Choroid plexus epithelial cell (primary cell): ENCODE data around the gene KIF5B.
"Not testable (repeated sequence)": the region's sequence is repeated elsewhere in the genome, so short reads cannot be mapped to it uniquely, and the experiment has no call there.

Experiments used
- DNase-seq: peaks from one replicate; pipeline ENCODE4 v3.0.0-alpha.2; 2010; ENCODE audit warnings: low read depth
- H3K4me3 ChIP-seq: 2 replicates; pipeline ENCODE4 v1.5.1; 2011; ENCODE audit warnings: low read depth, mild to moderate bottlenecking, control low read depth, low read length, moderate library complexity
- TF ChIP-seq, protein P1 (sequence below): conservative IDR thresholded peaks from 2 replicates; pipeline ENCODE4 v1.5.1; 2011; ENCODE audit warnings: low read depth, mild to moderate bottlenecking, control low read depth, inconsistent platforms, low read length, moderate library complexity

The KIF5B gene

DNA sequence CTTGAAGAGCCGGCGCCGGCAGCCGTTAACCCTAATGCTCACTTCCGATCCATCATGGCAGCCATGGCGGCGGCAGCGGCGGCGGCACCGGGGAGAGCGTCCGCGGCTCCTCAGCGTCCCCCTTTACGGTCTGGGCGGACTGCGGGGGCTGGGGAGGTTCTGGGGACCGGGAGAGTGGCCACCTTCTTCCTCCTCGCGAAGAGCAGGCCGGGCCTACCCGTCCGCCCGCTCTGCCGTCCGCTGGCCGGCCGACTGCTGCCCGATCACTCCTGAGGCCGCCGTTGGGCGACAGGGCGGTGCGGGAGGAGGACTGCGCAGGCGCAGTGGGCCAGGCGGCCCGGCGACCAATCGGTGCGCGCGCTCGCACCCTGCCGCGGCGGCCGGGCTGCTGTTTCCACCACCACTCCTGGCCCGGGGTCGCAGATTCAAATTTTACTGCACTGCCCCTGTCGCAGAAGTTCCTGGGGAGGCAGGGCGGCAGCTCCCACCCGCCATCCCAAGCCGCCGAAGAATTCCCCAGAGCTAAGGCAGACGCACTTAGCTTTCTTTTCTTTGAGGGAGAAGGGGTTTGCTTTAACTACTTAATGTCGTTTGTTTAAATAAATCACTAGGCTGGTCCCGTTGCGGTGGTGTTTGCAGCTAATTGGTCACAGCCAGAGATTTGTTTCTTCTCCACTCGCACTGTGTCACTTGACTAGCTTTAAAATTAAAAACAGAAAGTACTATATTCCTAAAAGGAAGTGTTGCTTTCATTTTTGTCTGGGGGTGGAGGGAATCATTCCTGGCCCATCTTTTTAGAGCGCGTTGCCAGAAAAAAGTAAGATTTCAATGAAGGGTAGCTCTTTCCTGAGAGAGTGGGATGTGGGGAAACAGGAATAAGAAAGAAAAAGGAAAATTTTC, at the start of gene KIF5B:
KIF5B (minus strand) TSS at position 290 of the 900 bp plus-strand sequence. CDS start 452 bp downstream, outside the sequence.
- DNase-seq: peak; percentile 88
- TF ChIP-seq, protein P1, sequence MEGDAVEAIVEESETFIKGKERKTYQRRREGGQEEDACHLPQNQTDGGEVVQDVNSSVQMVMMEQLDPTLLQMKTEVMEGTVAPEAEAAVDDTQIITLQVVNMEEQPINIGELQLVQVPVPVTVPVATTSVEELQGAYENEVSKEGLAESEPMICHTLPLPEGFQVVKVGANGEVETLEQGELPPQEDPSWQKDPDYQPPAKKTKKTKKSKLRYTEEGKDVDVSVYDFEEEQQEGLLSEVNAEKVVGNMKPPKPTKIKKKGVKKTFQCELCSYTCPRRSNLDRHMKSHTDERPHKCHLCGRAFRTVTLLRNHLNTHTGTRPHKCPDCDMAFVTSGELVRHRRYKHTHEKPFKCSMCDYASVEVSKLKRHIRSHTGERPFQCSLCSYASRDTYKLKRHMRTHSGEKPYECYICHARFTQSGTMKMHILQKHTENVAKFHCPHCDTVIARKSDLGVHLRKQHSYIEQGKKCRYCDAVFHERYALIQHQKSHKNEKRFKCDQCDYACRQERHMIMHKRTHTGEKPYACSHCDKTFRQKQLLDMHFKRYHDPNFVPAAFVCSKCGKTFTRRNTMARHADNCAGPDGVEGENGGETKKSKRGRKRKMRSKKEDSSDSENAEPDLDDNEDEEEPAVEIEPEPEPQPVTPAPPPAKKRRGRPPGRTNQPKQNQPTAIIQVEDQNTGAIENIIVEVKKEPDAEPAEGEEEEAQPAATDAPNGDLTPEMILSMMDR: no peak
- peak within 1 kb of the TSS; percentile 95 for H3K4me3 ChIP-seq

DNA sequence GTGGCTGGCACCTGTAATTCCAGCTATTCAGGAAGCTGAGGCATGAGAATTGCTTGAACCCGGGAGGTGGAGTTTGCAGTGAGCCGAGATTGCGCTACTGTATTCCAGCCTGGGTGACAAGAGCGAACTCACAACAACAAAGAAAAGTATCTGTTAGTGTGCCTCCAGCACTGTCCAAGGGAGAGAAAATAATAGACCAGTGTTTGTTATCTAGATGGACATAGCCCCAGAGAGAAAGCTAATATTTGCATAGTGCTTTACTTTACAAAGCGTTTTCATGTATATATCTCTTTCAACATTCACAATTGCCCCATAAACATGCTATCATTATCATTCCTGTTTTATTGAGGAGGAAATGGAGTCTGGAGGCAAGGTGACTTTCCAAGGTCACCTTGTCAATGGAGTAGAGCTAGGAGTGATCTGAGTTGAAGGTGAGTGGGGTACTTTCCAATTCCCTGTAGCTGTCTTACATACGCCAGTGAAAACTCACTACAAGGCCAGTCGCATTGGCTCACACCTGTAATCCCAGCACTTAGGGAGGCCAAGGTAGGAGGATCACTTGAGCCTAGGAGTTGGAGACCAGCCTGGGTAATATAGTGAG, 49.7 kb upstream of the KIF5B start:
- TF ChIP-seq, protein P1: no peak
- no peak for DNase-seq
- H3K4me3 ChIP-seq: no peak overlapping the region

DNA sequence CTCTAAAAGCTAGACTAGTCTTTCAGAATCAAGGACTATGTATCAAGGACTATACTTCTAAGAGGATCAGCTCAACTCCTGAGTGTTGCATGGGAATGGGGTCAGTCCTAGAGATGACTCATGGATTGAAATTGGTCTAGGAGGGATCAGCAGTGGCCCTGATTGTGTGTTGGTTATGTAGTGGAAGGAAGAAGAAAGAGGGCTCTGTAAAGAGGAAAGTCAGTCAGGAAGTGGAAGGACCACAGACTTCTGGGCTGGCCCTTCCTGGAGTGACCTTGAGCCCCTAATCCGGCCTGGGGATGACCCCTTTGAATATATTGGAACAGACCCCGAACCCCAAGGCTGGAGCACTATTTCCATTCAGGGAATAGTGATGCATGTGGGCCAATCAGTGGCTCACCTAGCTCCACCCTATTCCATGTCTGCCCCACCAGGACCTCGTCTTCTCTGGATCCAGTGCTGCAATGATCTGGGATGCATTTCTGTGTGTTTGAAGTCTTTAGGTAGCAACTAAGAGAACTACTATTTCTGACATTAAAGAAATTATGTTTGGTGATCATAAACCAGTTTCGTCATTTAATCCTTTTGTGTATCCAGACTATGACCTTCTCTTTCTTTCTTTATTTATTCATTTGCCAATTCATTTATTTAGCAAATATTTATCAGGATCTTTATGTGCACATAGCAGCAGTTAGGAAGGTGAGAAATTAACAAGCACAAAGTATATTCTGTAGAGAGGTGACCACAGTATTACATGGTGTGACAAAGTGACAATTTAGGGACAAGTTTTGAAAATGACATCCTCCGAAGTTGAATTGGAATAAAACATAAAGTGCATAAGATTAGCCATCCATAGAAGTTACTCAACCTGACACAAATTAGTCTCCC, 48.6 kb upstream of the KIF5B start:
- TF ChIP-seq, protein P1: no peak
- H3K4me3 ChIP-seq: no peak overlapping the region
- DNase-seq: peak; percentile 20

DNA sequence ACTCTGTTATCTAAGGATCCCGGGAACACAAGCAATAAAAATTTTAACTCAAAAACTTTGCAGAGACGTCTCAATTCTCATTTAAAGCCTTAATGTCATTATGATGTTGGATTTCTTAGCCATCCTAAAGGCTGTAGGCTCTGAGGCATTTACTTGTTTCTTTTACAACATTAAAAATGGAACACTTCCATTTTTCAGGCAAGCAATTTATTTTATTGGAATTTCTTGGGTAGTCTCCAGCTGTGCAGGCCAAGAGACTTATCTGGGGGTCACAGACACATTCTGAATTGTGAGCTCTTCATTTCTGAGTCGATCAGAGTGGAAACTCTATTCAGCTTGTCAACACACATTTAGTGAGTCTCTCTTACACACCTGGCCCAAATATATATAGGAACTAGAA, 48.0 kb upstream of the KIF5B start:
- H3K4me3 ChIP-seq: no peak overlapping the region
- TF ChIP-seq, protein P1: no peak
- peak; percentile 19 for DNase-seq

DNA sequence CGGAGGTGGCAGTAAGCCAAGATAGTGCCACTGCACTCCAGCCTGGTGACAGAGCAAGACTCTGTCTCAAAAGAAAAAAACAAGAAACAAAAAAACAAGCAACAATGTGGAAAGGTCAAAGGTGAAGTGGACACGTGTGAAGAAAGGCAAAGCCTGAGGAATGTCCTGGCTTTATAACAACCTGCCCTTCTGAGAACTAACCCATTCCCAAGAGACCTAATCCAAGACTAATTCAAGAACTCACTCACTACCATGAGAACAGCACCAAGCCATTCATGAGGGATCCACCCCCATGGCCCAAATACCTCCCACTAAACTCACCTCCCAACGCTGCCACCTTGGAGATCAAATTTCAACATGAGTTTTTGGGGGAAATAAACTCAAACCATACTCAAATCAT, 47.5 kb upstream of the KIF5B start:
- TF ChIP-seq, protein P1: no peak
- peak; percentile 24 for DNase-seq

DNA sequence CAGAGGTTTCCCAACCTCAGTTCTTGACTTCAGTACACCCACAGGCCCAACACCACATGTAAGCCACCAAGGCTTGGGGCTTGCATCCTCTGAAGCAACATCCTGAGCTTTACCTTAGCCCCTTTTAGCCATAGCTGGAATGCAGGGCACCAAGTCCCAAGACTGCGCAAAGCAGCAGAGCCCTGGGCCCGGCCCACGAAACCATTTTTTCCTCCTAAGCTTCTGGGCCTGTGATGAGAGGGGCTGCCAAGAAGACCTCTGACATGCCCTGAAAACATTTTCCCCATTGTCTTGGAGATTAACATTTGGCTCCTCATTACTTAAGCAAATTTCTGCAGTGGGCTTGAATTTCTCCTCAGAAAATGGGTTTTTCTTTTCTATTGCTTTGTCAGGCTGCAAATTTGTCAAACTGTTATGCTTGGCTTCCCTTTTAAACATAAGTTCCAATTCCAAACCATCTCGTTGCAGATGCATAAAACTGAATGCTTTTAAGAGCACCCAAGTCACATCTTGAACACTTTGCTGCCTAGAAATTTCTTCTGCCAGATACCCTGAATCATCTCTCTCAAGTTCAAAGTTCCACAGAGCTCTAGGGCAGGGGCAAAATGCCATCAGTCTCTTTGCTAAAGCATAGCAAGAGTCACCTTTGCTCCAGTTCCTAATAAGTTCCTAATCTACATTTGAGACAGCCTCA, 42.5 kb upstream of the KIF5B start:
- DNase-seq, H3K4me3 ChIP-seq: not testable (repeated sequence)

More for the DNA sequence above, 47.5 kb upstream of the KIF5B start:
- H3K4me3 ChIP-seq: no peak overlapping the region
